Measurements from ENCODE around the gene SOHLH2.

Gene SOHLH2

DNA sequence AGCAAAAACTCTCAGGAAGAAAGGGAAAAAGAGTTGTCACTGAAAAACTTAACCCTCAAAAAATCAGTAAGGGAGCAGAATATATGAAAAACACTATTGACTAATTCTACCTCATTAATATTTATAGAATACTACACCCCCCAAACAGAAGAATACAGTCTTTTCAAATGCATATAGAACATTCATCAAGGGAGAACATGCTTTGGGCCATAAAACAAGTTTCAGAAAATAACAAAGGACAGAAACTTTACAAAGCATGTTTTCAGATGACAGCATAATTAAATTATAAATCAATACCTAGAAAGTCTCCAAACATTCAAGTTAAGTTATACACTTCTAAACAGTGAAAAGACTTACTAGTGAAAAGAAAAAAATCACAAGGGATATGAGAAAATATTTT is 30.5 kb downstream of the SOHLH2 start:
- DNase-seq (ENCODE audit: low read depth in 2 of 2), result no peak

DNA sequence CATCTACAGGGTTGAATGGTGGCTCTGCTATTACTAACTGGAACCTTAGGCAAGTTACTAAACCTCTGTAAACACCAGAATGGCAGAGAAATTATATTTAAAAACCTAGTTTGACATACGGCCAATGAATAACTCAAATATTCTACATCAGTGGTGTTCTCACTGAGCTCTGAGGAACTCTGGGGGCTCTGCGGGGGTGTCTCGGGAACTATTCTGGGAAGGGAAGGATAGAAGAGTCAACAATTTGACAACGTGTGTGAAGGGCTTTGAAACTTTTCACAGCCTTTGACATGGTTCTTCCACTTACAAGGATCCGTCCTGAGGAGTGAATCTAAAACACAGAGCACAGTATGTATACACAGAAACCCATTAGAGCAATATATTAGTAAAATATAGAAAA is 38.7 kb downstream of the SOHLH2 start:
- DNase-seq (ENCODE audit: low read depth in 2 of 2), result no peak

- DNase-seq (ENCODE audit: low read depth in 2 of 2), result no peak
These were observed 39.4 kb downstream of the SOHLH2 start for GRCh38 chr13:36174923-36175322.

DNA sequence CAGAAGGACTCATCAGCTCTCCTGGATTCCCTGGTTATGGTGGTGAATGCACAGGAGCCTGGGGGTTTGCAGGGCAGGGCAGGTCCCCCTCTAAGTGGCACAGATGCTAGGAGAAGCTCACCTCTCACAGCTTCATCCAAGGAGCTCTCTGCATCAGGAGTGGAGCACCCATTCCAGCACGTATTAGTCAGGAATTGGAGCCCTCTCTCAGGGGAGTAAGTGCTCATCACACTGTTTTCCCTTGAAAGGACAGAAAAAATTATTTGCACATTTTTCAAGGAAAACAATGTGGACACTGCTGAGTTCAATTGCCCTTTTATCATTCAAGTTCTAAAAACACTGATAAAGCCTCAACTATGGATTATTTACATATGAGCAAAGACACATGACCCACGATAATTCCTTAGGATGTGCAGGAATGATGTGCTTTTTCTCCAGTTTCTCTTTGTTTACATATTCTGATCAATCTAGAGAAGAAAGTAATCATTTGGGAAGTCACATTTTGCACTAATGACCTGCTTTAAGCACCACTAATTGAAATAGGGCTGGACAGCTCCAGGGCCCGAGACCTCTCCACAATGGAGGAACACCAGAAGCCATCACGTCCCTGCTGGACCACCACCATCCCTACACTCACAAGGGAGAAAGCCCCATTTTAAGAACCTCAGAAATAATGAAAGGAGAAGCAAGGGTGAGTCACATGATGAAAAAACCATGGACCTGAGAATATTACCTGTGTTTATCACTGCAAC is 40.6 kb downstream of the SOHLH2 start:
- no peak for DNase-seq (ENCODE audit: low read depth in 2 of 2)

DNA sequence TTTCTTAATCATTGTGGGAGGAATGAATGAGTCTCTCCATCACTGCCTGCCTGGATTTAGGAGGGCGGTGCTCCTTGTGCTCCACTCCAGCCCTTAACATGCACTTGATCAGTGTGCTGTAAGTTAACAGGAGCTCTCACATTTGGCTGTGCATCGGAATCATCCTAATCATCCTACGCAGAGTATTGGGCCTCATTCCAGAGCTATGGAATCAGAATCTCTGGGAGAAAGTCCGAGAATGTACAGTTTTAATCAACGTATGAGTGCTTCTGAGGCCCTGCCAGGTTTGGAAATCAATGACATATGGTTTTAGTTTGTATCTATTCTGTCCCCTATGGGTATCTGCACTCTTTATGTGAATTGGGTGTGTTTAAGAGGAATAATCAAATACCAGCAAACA is 48.3 kb downstream of the SOHLH2 start:
- DNase-seq (ENCODE audit: low read depth in 2 of 2), result no peak

DNA sequence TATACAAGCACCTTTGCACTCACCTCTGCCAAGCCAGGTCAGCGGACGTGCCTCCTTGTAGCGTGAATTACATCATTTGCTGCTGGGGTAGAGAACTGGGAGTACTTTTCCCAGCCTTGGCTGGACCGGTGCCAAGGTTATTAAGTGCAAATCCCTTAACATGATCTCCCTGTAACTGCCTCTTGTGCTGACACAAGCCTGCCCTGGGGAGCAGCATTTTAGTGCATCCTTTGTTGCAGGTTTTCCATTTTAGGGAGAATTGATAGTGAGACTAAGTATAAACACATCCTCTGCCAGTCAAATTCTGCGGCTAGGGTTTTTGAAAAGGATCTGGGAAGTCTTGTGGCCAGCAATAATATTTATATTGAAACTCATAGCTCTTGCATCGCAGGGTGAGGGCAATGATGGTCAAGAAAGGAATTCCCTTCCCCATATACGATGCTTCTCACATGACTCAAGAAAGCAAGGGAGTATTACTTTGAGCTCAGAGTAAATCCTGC is 50.5 kb downstream of the SOHLH2 start:
- no peak for DNase-seq (ENCODE audit: low read depth in 2 of 2)

GRCh38 chr13:36163286-36163685 is 51.1 kb downstream of the SOHLH2 start:
- no peak for DNase-seq (ENCODE audit: low read depth in 2 of 2)

DNA sequence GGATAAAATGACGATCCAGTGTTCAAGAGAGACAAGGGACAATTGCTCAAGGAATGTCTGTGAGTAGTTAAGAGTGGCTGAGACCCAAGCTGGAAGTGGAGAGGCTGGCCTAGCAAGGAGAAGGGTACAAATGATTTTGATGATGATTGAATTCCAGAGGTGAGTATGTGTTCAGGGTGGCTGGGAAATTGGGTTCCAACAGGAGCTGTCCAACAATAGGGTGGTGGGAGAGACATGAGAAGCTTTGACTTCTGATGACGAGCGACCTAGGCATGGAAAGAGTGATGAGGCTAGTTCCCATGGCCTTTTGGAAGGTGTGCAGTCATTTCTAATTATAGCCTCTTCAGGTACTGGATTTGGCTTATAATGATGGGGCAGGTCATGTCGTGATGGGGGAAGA is 54.1 kb downstream of the SOHLH2 start:
- no peak for DNase-seq (ENCODE audit: low read depth in 2 of 2)

- no peak for DNase-seq (ENCODE audit: low read depth in 2 of 2)
These were observed 55.7 kb downstream of the SOHLH2 start for GRCh38 chr13:36158611-36159010.

DNA sequence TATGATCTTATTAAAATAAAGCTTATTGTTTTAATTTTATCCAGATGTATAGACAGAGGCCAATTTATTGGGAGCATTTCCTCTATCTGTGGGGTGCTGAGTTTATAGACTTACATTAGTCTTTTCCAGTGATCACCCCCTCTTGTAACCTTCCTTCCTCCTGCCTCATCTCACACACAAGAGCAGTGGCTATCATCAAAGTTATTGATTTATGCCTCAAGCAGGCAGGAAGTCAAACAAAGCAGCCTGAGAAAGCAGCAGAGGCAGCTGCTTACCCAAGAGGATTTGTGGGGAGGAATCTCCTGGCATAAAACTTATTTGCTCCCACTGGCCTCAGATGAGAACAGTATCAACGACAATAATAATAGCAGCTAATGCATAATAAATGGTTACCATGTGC is 56.9 kb downstream of the SOHLH2 start:
- DNase-seq (ENCODE audit: low read depth in 2 of 2), result no peak

- DNase-seq (ENCODE audit: low read depth in 2 of 2), result no peak
These were observed 59.6 kb downstream of the SOHLH2 start for GRCh38 chr13:36154567-36155291.

GRCh38 chr13:36151591-36151990 is 62.8 kb downstream of the SOHLH2 start:
- no peak for DNase-seq (ENCODE audit: low read depth in 2 of 2)

- DNase-seq (ENCODE audit: low read depth in 2 of 2), result no peak
These were observed 65.9 kb downstream of the SOHLH2 start for GRCh38 chr13:36148446-36148845.

DNA sequence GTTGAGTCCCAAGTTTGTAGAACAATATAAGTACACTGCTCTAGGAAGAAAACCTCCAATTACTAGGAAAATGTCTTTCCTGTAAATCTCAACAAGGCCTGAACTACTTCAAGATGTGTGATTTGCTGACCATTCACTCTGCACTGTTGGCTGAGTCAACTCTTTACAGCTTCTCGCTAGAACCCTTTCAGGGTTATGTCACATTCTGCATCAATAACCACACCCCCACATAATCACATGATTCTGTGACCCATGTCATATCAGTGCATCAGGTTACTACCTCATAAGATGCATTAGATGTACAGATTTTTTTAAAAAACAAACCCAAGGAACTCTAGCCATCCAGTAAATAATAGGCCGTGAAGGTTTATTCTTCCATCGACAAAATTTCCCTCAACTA is 67.0 kb downstream of the SOHLH2 start:
- no peak for DNase-seq (ENCODE audit: low read depth in 2 of 2)

GRCh38 chr13:36146511-36147269 is 67.7 kb downstream of the SOHLH2 start:
- no peak for DNase-seq (ENCODE audit: low read depth in 2 of 2)

GRCh38 chr13:36143738-36144137 is 70.6 kb downstream of the SOHLH2 start:
- no peak for DNase-seq (ENCODE audit: low read depth in 2 of 2)

DNA sequence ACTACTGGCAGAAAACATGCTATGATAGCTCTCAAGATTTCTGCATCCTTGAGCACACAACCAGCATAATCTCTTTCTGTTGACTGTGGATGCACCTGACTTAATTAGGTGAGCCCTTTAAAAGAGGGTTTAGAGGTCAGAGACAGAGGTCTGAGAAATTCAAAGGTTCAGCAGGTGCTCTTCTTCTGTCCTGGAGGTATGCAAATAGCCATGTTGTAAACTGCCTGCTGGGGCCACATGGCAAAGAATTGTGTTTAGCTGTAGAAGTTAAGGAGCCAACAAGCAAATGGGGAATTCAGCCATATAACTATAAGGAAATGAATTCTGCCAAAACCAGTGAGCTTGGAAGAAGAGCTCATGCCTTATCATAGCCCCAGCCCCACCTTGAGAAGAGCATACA is 71.6 kb downstream of the SOHLH2 start:
- no peak for DNase-seq (ENCODE audit: low read depth in 2 of 2)

- DNase-seq (ENCODE audit: low read depth in 2 of 2), result no peak
These were observed 78.5 kb downstream of the SOHLH2 start for GRCh38 chr13:36135876-36136275.

GRCh38 chr13:36134632-36135031 is 79.7 kb downstream of the SOHLH2 start:
- no peak for DNase-seq (ENCODE audit: low read depth in 2 of 2)

GRCh38 chr13:36133950-36134626 is 80.3 kb downstream of the SOHLH2 start:
- no peak for DNase-seq (ENCODE audit: low read depth in 2 of 2)

DNA sequence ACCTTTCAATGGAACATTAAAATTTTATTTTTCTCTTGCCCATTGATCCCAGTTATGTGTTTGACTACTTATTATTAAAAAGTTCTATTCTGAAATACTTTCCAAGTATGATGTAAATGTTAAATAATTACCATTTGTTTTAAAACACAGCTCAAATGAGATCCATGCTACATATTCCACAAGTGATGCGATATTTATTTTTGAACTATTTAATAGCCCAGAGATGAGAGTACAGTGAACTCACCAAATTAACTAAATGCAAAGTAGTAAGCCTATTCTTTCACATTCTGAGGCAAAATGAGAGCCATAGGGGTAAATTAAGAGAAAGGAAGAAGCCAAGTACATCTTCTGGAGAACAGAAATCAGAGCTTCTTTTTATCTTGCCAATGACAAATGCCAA is 82.0 kb downstream of the SOHLH2 start:
- DNase-seq (ENCODE audit: low read depth in 2 of 2), result no peak

DNA sequence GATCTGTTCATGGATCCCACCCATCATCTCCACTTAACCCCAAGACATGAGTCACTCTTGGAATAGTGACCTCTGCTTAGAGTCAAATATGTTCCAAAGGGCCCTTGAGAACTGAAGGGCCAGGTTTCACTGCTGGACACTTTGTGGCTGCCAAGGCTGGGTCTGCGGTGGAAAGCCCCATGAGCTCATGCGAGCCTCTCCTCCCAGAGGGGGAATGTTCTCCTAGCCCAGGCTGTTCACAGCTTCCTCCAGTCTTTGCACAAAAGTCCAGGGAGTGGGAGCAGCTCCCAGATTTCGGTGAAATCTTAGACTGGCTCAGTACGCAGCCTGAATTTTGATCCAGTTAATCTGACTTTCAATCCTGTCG is 82.4 kb downstream of the SOHLH2 start:
- no peak for DNase-seq (ENCODE audit: low read depth in 2 of 2)

All from stimulated activated CD4-positive, alpha-beta T cell treated with anti-CD3 and anti-CD28 coated beads, Interleukin-1b, Interleukin-23, amount 100 ng/mL, for 1 hour (primary cell).